NCI-H1436 (cell line): ENCODE results near the gene GNA12.
"Not testable (repeated sequence)": the region's sequence is repeated elsewhere in the genome, so short reads cannot be mapped to it uniquely, and the experiment has no call there.

Experiments used
- DNase-seq: peaks from one replicate; lab custom pipeline; 2025; lab: John Stamatoyannopoulos, UW

The GNA12 gene

DNA sequence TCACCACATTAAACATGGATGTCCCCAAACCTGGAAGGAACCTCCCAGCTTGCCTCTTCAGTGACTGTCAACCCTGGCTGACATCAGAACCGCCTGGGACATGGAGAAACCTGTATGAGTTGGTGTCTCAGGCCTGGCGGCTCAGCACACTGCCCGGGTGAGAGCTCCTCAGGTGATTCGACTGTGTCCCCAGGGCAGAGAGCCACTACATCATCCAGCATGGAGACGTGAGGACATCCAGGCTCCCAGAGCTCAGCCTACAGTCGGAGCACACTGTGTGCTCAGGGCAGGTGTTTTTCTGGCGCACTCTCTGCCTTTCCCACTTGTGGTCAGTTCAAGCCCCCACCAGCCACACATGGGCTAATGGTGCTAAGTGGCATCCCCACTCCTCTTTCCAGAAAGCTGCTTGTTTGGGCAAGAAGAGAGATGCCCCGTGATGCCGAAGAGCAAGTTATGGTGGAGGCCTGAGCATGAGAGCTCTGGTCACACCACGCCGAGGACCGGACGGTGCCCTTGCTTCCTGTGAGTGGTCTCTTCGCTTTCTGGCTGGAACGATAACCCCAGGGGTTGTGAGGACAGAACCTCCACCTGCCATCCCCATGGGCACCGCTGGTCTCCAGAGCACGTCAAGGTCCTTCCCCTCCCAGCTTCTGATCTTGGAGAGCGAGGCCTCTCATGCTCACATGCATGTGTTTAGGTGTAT lies 117.6 kb downstream of the GNA12 start:
- DNase-seq = no peak

DNA sequence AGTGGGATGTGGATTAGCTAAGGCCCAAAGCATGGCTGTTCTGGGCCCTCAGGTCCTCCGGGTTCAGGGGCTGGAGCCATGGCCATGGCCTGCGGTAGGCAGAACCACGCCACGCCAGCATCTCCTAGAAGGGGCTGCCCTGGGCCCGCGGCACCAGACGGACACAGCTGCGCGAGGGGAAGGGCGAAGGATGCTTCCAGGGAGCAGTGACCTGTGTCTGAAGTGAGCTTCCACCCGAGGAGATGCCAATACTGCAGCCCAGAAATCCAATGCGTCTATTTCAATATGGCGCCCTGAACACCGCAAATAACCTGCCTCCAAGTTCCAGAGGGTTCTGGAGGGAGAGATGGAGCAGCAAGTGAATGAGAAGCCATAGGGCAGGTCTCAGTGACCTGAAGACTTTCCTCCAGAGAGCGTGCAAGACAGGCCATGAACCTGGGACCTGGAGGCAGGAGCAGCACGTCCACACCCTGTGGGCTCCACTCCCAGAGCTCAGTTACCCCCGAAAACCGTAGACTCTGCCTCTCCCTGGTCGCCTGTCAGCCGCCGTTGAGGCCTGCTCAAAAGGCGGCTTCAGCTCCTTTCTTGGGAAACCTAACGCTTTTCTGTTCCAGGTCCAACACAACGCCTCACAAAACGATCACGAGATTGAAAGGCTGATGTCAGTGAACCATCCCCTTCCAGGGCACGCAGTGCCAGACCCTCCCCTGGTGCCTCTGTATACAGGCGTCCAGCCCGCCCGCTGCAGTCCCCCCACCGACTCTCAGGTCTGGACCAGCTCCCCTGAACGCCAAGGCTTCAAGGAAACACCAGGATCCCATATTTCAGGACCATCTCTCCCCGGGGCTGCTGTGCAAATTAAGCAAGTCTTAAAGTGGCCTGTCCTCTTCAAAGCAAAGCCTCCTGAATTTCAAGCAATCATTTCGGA lies 118.7 kb downstream of the GNA12 start:
- DNase-seq = no peak

DNA sequence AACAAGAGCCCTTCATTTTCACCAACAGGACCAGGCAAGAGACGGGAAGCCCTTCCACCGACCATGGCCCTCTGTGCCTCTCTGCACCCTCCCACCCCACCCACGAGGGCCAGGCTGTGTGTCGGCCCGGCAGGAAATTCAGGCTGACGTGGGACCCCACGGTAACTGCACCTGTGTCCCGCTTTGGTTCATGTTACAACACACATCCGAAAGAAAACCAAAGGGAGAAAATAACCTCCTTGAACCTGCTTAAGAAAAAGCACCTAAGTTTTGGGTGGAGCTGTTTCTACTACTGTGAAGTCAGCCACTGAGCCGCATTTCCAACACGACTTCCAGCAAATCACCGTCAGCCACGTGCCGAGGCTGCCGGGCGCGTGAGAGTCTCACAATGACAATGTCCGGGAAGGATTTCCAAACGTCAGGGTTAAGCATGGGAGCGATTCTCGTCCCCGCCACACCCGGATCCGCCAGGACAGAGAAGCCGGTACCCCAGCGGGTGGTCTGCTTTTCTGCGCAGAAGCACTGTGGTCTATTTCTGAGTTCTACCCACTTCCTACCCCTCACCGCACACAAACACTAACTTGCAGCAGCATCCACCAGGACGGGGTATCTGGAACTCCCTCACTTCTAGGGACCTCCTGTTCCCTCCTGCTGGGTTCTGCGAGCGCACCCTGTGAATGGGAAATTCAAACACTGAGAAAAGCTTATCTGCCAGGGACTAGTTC lies 119.5 kb downstream of the GNA12 start:
- DNase-seq = no peak

DNA sequence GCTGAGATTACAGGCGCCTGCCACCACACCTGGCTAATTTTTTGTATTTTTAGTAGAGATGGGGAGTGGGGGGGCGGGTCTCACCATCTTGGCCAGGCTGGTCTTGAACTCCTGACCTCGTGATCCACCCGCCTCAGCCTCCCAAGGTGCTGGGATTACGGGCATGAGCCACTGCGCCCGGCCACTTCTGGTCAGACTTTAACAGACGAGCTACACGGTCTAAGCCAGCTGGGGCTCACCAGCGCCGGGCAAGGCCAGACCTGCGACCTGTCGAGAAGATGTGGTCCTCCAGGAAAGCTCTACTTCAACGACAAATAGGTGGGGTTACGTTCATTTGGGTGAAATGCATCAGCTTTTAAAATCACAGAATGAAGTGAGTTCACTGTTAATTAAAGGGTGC lies 120.1 kb downstream of the GNA12 start:
- not testable (repeated sequence) for DNase-seq

DNA sequence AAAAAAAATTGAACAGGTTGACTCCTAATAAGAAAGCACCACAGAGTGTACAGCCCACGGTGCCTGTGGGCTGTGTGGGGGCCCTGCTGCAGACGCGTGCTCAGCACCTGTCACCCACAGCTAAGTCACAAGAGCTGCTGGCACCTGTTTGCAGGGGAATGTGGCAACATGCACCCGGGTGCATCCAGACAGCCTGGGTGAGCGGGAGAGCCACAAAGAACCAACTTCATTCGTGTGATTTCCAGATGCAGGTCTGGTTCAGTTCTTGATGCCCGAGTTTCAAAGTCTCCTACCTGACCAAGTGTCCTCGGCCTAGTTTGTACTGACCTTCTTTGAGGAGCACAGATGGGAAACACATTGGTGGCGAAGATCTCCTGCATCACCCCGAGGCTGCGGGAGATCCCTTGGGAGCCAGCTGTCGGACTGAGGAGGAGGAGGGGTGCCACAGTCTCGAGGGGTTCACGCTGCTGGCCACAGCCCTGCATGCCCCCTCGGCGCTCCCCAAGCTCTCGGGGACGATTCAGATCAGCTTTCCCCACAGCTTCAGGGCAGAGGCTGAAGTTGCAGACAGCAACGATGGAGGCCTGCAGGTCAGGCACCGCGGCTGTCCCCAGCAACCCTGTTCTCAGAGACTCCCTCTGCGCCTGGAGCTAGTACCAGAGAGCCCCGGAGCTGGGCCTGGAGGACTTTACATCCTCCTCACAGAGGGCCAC lies 120.8 kb downstream of the GNA12 start:
- DNase-seq = no peak

DNA sequence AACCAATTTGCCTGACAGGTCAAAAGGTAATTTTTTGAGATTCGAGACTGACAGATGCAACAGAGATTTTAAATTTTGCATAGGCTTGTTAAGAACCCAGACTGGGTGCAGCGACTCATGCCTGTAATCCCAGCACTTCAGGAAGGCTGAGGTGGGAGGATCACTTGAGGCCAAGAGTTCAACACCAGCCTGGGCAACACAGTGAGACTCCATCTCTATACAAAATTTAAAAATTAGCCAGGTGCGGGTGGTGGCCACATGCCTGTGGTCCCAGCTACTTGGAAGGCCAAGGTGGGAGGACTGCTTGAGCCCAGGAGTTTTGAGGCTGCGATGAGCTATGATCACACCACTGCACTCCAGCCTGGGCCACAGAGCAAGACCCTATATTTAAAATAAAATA lies 121.5 kb downstream of the GNA12 start:
- DNase-seq = no peak

DNA sequence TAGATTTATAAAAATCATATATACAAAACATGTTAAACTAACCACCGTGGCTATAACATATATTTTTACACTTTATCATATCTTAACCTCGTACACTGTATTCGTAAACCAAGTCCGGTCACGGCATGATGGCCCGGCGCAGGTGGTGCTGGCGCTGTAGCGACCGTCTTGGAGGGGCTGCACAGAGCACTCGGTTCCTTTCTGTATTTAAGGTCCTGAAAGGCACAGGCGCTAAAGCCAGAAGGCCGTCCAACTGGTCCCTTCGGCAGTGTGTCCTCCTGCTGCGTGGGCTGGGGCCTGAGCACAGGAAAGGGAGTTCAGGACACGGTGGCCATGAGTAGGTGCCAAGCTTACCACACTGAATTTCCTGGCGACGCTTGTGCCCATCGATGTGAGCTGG lies 122.3 kb downstream of the GNA12 start:
- DNase-seq = no peak

DNA sequence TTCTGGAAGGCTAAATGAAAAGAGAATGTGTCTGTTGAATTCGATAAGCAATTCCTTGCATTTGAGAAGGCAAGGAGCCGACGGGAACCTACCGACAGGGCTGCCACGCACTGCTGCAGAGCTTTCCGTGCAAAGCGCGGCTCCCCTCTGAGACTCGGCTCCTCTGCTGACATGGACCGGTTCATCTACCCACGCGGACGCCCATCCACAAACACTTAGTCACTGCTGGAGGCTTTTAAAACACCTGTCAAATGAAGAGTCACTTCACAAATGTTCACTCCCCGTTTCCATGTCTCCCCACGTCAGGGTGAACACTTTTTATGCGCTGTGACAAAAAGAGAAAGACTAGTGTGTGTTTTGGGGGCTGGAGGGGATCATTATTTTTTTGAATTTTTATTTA lies 124.1 kb downstream of the GNA12 start:
- no peak for DNase-seq

DNA sequence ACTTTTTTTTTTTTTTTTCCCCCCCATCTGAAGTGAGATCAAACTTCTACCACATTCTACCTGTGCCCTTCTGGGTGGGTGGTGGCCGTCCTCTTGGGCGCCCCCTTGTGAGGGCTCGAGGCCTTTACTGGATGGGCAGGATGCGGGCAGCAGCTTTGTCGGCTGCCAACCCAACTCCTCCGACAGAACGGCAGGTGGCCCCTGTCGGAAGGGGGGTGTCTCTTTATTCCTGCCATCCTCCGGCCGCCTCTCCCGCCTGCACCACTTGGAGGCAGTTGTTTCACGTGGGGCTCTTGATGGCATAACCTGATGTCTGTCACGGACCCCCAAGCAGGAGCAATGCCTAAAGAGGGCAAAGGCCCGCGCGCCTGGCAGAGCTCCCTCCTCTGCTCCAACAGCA lies 125.1 kb downstream of the GNA12 start:
- no peak for DNase-seq

DNA sequence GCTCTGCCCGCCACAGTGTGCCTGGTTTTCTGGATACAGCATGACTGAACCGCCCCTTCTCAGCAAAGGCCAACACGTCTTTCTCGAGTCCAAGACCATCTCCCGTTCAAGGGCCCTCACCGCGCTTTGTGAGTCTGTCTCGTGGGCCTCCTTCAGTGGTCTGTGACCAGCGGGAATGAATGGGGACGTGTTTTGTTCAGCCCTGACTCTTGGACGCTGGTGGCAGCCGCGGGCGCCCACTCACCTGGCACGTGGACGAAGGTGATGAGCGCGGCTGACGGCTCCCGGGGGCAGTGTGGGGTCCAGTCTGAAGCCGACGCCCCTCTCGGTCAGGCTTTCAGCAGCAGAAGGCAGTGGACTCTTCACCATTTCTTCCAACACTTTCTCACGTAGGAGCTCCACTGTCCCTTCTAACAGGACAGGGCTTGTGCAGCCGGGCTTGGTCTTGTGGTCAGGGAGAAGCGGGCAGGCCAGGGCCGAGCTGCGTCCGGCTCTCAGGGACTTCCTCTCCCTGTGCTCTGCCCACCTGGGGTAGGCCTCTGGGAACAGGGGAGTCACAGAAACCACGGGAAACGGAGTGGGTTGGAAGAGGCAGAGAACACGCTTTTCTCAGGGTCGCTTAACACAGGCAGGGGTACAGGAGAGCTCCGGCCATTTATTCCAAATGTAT lies 125.7 kb downstream of the GNA12 start:
- no peak for DNase-seq

DNA sequence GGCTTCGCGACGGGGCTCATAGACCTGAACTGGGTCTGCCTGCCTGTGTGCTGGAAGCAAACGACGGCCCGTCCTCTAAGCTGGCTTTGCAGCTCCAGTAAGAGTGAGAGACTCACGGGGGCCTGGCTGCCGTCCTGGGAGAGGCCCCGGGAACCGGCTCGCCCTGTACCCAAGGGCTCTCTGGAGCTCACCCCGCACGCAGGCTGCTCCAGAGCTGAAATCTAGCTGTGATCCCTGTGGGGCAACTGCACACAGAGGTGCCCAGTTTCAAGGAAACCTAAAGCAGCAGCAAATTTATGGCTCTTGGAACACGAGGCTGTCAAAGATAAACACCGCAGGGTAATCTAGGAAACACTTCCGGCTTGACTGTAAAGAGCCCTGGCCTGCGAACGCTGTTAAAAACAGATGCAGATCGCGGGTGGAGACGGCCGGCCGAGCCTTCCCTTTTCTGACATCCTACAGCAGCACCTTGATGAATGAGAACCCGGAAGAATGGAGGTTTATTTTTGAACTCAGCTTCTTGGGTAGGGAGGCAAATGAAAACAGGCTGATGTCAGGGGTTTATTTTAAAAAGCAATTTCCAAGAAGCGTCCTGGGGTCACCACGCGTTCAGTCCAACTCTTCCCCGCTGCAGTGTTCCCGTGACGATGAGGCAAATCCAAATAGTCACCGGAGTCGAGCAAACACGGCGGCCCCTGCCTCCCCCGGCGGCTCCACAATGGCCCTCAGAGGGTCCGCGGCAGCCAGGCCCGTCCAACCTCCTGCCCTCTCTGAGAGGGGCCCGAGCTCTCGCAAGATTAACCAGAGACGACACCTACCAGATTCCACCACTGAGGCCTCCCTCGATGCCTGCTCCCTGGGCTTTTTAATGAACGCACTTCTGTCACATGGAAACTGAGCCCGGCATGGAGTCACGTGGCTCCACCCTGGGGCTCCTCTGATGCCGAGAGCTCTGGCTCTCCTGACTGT lies 126.5 kb downstream of the GNA12 start:
- no peak for DNase-seq

DNA sequence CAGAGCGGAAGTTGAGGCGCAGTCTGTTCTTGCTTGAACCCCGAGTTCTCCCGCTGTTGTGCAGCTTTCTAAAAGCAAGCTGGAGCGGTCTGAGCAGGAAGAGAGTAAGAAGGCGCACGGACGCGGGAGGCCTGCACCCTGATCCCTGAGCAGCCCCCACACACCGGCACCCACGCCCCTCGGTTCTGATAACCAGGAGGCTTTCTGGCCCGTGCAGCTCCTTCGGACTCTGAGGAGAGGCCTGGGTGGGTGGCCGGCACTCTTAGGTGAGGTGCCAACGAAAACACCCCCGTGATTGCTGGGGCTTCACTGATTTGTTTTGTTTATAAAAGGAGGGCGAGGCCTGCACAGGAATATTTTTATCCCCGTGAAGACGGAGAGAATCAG lies 127.2 kb downstream of the GNA12 start:
- no peak for DNase-seq

DNA sequence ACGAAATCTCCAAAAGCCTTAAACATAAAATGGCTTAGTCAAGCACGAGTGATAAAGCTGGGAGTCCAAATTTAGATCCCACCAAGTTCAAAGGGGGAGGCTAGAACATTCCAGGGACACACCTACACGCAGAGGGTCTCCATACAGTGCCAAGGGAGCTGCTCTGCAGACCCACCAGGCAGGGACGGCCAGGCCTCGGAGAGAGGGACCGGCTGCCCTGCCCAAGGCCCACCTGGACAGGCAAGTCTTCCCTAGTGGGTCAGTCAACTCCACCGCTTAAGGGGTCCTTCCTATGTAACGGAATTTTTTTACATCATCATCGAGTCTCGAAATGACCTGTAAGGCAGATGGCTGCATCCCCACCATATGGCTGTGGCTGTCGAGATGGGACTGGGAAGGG lies 127.6 kb downstream of the GNA12 start:
- no peak for DNase-seq

DNA sequence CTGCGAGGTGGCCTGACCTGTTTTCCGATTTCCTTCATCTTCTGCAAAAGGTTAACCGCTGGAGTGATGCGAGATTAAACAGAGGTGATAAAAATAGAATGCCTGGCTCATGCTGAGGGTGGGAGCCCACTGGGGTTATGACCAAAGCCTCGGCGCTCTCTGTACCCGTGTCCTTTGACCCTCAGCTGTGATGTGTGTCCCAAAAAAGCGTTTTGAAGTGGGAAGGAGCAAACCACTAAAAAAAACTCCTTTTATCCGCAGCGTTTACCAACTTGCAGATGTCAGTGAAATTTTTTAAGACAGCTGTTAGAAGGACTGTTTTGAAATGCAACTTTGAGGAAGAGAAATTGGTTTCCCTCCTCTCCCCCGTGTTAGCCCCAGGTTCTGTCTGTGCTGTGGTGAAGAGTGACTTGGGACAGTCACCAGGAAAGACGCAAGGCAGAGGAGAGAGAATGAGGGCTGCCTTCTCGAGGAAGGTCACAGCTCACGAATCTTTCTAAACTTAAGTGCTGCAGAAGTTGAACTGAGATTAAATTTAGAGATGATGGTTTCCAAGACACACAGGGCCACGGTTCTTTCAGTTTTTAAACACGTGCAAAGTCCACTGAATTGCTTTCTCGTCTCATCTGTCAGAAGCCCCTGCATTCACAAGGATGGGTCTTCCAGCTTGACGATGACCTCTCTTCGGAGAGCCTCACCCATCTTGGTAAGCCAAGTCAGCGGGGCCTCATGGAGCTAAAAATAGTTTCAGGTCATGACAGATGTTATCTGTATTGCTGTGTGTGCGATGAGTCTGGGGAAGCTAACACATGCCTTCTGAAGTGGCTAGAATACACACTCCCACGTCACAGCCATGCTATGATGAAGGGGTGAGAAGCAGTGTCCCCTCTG lies 128.5 kb downstream of the GNA12 start:
- no peak for DNase-seq

DNA sequence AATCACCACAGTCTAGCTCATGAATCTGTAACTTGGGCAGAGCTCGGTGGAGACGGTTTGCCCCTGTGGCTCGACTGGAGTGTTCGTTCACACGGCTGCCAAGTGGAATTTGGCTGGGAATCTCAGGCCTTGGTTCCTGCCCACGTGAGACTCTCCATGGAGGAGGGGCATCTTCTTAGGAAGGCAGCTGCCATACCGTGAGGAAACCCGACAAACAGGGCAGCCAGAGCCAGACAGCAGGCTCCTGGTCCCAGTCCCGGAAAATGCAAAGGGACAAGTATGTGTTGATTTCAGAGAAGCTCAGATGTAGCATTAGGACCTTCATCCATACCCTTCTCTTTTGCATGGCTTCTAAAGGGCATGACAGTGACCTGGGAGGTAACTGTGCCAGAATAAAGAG lies 129.5 kb downstream of the GNA12 start:
- no peak for DNase-seq

DNA sequence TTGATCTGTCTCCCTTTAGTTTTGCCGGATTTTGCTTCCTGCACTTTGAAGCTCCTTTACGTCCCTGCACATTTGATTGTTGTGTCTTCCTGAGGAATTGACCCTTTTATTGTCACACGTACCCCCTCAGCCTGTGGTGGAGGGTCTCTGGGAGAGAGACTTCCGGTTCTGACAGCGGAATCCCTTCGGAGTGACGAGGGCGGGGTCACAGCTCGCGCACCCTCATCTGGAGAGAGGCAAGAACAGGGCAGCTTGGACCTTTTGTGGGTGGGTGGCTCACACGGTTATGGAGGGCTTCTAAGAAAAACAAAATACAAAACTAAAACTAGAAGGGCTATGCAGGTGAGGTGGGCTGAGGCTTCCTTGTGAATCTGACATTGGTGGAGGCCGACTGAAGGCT lies 130.1 kb downstream of the GNA12 start:
- DNase-seq = no peak

DNA sequence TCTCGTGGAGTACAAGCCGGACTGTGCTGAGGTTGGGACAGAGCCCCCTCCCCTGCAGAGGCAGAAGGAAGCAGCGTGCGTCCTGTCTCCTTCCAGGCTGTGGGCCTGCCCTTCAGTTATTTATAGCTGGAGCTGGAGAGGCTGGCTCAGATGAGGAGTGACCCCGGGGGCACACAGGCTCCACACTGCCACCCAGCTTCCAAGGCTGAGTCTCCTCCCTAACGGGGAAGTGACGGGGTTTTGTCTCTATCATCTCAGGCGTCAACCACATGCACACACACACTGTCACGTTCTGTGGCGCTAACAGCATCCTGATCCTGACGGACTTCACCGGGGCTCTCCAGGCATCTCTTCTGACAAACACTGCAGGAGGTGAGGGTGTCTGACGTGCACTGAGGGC lies 130.7 kb downstream of the GNA12 start:
- DNase-seq = no peak

DNA sequence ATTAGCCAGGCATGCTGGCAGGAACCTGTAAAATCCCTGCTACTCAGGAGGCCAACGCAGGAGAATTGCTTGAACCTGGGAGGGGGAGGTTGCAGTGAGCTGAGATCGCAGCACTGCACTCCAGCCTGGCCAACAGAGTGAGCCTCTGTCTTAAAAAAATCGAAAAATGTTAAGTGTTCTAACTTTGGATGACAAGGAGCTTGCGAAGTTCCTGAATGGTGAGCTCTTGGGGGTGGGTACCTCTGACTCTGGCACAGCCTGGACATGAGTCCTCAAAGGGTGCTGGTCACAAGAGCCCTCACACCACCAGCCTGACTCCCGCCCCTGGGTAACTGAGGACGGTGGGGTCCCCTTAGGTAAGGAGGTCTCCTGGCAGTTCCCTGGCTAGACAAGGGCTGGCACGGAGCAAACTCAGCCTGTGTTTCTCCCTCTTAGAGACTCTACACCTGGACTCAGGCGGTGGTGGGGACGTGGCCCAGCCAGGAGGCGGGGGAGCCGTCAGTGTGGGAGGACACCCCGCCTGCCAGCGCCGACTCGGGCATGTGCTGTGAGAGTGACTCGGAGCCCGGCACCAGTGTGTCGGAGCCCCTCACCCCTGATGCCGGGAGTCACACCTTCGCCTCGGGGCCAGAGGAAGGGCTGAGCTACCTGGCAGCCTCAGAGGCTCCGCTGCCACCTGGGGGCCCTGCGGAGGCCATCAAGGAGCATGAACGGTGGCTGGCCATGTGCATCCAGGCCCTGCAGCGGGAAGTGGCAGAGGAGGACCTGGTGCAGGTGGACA lies 132.0 kb downstream of the GNA12 start:
- DNase-seq = no peak
